HEK293 (cell line): ENCODE measurements around the gene OIP5.
"Not testable (repeated sequence)": the region's sequence is repeated elsewhere in the genome, so short reads cannot be mapped to it uniquely, and the experiment has no call there.

ENCODE experiments used
- CTCF ChIA-PET: fragments of 350-600 bp; formaldehyde crosslinking; extraction: SDS; loops from one replicate; lab custom pipeline; 2021; ENCODE audit warnings: antibody characterized with exemption; lab: Yijun Ruan, JAX
- POLR2A ChIA-PET: fragments of 300-600 bp; formaldehyde crosslinking; extraction: SDS; loops from one replicate; lab custom pipeline; 2020; ENCODE audit warnings: antibody characterized with exemption, inconsistent platforms; lab: Yijun Ruan, JAX
- H3K27ac ChIP-seq: fragments of 200-500 bp; sonication (Bioruptor generic); 2 replicates; pipeline ENCODE4 v1.5.1; 2014; ENCODE audit warnings: low read depth, low read length, control low read depth, inconsistent platforms; ENCODE audit errors: extremely low read depth
- H3K36me3 ChIP-seq, 2 experiments: fragments of 200-500 bp in 1 of 2; sonication (Bioruptor generic) in 1 of 2; 1 replicate in 1 of 2; 2 replicates in 1 of 2; pipeline ENCODE4 v1.5.1; 2014 to 2017; ENCODE audit warnings: inconsistent platforms in 2 of 2, low read length in 2 of 2; ENCODE audit not compliant: control insufficient read depth in 2 of 2, insufficient read depth in 1 of 2
- H3K4me1 ChIP-seq: fragments of 200-500 bp; sonication (Bioruptor generic); 2 replicates; pipeline ENCODE4 v1.5.1; 2014; ENCODE audit warnings: mild to moderate bottlenecking, low read length, inconsistent platforms; ENCODE audit not compliant: control insufficient read depth, insufficient read depth
- H3K4me3 ChIP-seq: 2 replicates; pipeline ENCODE4 v1.5.1; 2011; ENCODE audit warnings: low read depth, mild to moderate bottlenecking, control low read depth, low read length, moderate library complexity
- H3K9me3 ChIP-seq: fragments of 200-500 bp; sonication (Bioruptor generic); 2 replicates; pipeline ENCODE4 v1.5.1; 2014; ENCODE audit warnings: low read depth, low read length, inconsistent platforms; ENCODE audit not compliant: control insufficient read depth, insufficient read depth
- MEIS1 ChIP-seq: sonication (generic); formaldehyde crosslinking; IDR thresholded peaks from 2 replicates; pipeline ENCODE4 v1.8.1; 2022; ENCODE audit warnings: missing genetic modification reagents, mild to moderate bottlenecking, borderline replicate concordance
- PRDM1 ChIP-seq: fragments of 450-650 bp; formaldehyde crosslinking; IDR thresholded peaks from 2 replicates; pipeline ENCODE4; 2016; ENCODE audit warnings: missing biosample characterization, missing genetic modification characterization
- SP7 ChIP-seq: fragments of 450-650 bp; formaldehyde crosslinking; IDR thresholded peaks from 2 replicates; pipeline ENCODE4 v1.5.1; 2016; ENCODE audit warnings: missing biosample characterization, missing genetic modification characterization
- TCF7L2 ChIP-seq: IDR thresholded peaks from 2 replicates; pipeline ENCODE4 v1.6.1; 2011; ENCODE audit warnings: low read depth, mild to moderate bottlenecking, inconsistent platforms, low read length, moderate library complexity, borderline replicate concordance
- ZNF175 ChIP-seq: fragments of 450-650 bp; formaldehyde crosslinking; IDR thresholded peaks from 2 replicates; pipeline ENCODE4 v1.5.1; 2016; ENCODE audit warnings: missing biosample characterization, missing genetic modification characterization
- ZNF37A ChIP-seq: fragments of 450-650 bp; IDR thresholded peaks from 2 replicates; pipeline ENCODE4 v1.5.1; 2018; ENCODE audit warnings: missing biosample characterization, missing genetic modification characterization
- ZNF416 ChIP-seq: fragments of 450-650 bp; formaldehyde crosslinking; IDR thresholded peaks from 2 replicates; pipeline ENCODE4 v1.5.1; 2016; ENCODE audit warnings: missing biosample characterization, missing genetic modification characterization
- ZNF426 ChIP-seq: fragments of 450-650 bp; formaldehyde crosslinking; IDR thresholded peaks from 2 replicates; pipeline ENCODE4 v1.5.1; 2017; ENCODE audit warnings: missing biosample characterization, missing genetic modification characterization, mild to moderate bottlenecking, inconsistent platforms, moderate library complexity
- ZNF488 ChIP-seq: fragments of 450-650 bp; formaldehyde crosslinking; IDR thresholded peaks from 2 replicates; pipeline ENCODE4 v1.5.1; 2016; ENCODE audit warnings: missing biosample characterization, missing genetic modification characterization
- ZNF558 ChIP-seq: fragments of 450-650 bp; formaldehyde crosslinking; IDR thresholded peaks from 2 replicates; pipeline ENCODE4 v1.5.1; 2016; ENCODE audit warnings: missing biosample characterization, missing genetic modification characterization
- ZNF704 ChIP-seq: fragments of 450-650 bp; formaldehyde crosslinking; IDR thresholded peaks from 2 replicates; pipeline ENCODE4 v1.5.1; 2016; ENCODE audit warnings: missing biosample characterization, missing genetic modification characterization
- ZNF830 ChIP-seq: fragments of 450-650 bp; IDR thresholded peaks from 2 replicates; pipeline ENCODE4 v1.5.0; 2018; ENCODE audit warnings: missing biosample characterization, missing genetic modification characterization, low read depth, mild to moderate bottlenecking, moderate library complexity
- ZNF837 ChIP-seq: fragments of 450-650 bp; formaldehyde crosslinking; IDR thresholded peaks from 2 replicates; pipeline ENCODE4 v1.5.1; 2016; ENCODE audit warnings: missing biosample characterization, missing genetic modification characterization
- TF ChIP-seq, protein P1 (sequence below): fragments of 450-650 bp; formaldehyde crosslinking; conservative IDR thresholded peaks from 2 replicates; pipeline ENCODE4 v1.5.1; 2016; ENCODE audit warnings: low read depth, missing biosample characterization, missing genetic modification characterization
- TF ChIP-seq, protein P2 (sequence below): fragments of 450-650 bp; formaldehyde crosslinking; IDR thresholded peaks from 2 replicates; pipeline ENCODE4 v1.5.1; 2017; ENCODE audit warnings: missing biosample characterization, missing genetic modification characterization

OIP5 gene

DNA sequence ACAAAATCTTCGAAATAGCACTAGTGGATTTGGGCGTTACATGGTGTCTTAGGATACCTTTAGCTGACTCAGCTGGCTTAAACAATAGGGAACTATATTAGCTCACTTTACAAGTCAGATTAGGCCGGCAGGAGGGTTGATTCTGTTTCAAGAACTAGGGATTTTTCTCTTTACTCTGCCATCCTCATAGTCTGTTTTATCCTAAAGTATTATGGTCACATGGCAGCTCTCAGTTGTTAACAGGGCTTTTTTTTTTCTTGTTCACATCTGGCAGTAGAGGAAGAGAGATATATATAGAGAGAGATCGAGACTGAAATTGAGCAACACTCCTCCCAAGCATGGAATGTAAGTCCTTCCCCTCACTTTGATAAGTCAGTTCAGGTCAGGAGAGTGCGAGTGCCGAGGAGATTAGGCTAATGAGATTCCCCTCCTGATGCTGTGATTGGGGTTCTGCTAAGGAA, 68.5 kb downstream of the OIP5 start (continued):
- TF ChIP-seq, protein P1, sequence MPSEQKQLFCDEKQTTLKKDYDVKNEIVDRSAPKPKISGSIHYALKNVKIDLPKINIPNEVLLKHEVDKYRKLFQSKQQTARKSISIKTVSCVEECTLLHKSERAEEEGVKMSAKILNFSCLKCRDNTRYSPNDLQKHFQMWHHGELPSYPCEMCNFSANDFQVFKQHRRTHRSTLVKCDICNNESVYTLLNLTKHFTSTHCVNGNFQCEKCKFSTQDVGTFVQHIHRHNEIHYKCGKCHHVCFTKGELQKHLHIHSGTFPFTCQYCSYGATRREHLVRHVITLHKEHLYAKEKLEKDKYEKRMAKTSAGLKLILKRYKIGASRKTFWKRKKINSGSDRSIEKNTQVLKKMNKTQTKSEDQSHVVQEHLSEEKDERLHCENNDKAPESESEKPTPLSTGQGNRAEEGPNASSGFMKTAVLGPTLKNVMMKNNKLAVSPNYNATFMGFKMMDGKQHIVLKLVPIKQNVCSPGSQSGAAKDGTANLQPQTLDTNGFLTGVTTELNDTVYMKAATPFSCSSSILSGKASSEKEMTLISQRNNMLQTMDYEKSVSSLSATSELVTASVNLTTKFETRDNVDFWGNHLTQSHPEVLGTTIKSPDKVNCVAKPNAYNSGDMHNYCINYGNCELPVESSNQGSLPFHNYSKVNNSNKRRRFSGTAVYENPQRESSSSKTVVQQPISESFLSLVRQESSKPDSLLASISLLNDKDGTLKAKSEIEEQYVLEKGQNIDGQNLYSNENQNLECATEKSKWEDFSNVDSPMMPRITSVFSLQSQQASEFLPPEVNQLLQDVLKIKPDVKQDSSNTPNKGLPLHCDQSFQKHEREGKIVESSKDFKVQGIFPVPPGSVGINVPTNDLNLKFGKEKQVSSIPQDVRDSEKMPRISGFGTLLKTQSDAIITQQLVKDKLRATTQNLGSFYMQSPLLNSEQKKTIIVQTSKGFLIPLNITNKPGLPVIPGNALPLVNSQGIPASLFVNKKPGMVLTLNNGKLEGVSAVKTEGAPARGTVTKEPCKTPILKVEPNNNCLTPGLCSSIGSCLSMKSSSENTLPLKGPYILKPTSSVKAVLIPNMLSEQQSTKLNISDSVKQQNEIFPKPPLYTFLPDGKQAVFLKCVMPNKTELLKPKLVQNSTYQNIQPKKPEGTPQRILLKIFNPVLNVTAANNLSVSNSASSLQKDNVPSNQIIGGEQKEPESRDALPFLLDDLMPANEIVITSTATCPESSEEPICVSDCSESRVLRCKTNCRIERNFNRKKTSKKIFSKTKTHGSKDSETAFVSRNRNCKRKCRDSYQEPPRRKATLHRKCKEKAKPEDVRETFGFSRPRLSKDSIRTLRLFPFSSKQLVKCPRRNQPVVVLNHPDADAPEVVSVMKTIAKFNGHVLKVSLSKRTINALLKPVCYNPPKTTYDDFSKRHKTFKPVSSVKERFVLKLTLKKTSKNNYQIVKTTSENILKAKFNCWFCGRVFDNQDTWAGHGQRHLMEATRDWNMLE (tag by site-specific recombination), result no peak
- TF ChIP-seq TCF7L2 (no peak), ZNF175 (tag by site-specific recombination) (no peak)

DNA sequence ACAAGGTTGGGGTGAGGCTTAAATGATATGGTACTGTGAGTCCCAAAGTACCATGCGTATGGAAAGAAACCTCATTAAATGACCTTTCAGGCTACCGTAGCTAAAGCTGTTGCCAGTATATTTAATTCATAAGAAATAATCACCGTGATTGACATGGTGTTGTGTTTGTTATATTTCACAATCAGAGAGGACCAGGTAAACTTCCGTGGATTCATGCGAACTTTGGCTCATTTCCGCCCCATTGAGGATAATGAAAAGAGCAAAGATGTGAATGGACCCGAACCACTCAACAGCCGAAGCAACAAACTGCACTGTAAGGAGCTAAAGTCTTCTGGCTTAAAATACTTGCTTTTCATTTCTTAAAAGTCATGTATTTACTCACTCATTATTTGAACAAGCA, 69.8 kb downstream of the OIP5 start:
- H3K36me3 ChIP-seq, result peaks cover 4 to 24% of the 10 kb centered on the region in 2 experiments; a peak in 2 of 3 replicates
- no peak overlapping the region for H3K4me3 ChIP-seq
- POLR2A ChIA-PET, result no interaction called here
- CTCF ChIA-PET, result no interaction called here
- no peaks in the 10 kb centered on the region for H3K9me3 ChIP-seq
- no peaks in the 10 kb centered on the region for H3K4me1 ChIP-seq
- H3K27ac ChIP-seq, result no peak overlapping the region
- TF ChIP-seq ZNF837 (tag by site-specific recombination) (no peak), ZNF175 (tag by site-specific recombination) (no peak), ZNF704 (no peak), ZNF37A (no peak), SP7 (no peak), ZNF488 (no peak), ZNF416 (no peak), ZNF426 (no peak), ZNF830 (tag by site-specific recombination) (no peak), ZNF558 (no peak), MEIS1 (CRISPR knock-in tag) (no peak)
- TF ChIP-seq, protein P2, sequence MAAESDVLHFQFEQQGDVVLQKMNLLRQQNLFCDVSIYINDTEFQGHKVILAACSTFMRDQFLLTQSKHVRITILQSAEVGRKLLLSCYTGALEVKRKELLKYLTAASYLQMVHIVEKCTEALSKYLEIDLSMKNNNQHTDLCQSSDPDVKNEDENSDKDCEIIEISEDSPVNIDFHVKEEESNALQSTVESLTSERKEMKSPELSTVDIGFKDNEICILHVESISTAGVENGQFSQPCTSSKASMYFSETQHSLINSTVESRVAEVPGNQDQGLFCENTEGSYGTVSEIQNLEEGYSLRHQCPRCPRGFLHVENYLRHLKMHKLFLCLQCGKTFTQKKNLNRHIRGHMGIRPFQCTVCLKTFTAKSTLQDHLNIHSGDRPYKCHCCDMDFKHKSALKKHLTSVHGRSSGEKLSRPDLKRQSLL (tag by site-specific recombination), result no peak
- TF ChIP-seq, all 188 proteins: peak for 0

DNA sequence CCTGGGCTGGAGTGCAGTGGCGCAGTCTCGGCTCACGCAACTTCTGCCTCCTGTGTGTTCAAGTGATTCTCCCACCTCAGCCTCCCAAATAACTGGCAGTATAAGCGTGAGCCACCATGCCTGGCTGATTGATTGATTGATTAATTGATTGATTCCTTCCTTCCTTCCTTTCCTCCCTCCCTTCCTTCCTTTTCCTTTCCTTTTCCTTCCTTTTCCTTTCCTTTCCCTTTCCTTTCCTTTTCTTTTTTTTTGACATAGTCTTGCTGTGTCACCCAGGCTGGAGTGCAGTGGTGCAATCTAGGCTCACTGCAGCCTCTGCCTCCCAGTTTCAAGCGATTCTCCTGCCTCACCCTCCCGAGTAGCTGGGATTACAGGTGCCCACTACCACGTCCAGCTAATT, 71.5 kb downstream of the OIP5 start:
- CTCF ChIA-PET, H3K9me3 ChIP-seq: not testable (repeated sequence)
- peak; percentile 96 for TF ChIP-seq PRDM1 (tag by site-specific recombination)
- TF ChIP-seq, all 188 proteins: peak for 1; not testable (repeated sequence) for 187
- POLR2A ChIA-PET, H3K4me3 ChIP-seq, H3K27ac ChIP-seq, H3K4me1 ChIP-seq: not testable (repeated sequence)
- H3K36me3 ChIP-seq, result peaks cover 0 to 24% of the 10 kb centered on the region in 2 experiments; a peak in 2 of 3 replicates
